ENCODE results near the gene ADAMTS15.
"Not testable (repeated sequence)": the region's sequence is repeated elsewhere in the genome, so short reads cannot be mapped to it uniquely, and the experiment has no call there.

Gene ADAMTS15

DNA sequence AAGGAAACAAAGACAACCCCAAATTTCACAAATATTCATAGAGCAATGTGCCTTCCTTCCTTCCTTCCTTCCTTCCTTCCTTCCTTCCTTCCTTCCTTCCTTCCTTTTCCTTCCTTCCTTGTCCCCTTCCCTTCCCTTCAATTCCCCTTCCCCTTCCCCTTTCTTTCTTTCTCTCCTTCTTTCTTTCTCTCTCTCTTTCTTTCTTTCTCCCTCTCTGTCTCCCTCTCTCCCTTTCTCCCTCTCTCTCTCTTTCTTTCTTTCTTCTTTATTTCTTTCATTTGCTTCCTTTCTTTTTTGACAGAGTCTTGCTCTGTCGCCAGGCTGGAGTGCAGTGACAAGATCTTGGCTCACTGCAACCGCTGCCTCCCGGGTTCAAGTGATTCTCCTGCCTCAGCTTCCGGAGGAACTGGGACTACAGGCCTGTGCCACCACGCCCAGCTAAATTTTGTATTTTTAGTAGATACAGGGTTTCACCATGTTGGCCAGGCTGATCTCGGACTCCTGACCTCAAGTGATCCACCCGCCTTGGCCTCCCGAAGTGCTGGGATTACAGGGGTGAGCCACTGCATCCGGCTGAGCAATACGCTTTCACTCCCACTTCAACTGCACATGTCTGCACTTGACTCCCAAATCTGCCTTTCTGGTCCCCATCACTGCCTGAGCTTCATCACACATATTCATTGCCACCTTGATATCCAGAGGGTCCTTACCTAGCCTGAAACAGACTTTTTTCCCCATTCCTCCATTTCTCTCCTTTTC, 9.9 kb upstream of the ADAMTS15 start:
- DNase-seq = not testable (repeated sequence)

DNA sequence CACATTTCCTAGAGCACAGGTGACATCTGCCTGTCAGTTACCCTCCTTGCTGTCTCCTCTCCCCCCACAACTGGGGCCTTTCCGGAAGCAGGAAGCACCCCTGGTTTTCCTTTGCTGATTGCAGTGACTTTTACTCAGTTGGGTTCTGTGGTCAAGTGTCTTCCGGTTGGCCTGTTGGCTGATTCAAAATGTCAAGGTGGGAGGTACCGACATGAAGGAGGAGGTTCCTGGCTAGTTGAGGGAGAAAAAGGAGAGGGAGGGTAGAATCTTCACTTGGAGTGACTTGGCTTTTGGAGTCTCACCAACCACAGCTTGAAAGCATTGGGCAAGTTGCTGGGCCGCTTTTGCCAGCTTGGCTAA, 9.3 kb upstream of the ADAMTS15 start:
- DNase-seq = no peak

DNA sequence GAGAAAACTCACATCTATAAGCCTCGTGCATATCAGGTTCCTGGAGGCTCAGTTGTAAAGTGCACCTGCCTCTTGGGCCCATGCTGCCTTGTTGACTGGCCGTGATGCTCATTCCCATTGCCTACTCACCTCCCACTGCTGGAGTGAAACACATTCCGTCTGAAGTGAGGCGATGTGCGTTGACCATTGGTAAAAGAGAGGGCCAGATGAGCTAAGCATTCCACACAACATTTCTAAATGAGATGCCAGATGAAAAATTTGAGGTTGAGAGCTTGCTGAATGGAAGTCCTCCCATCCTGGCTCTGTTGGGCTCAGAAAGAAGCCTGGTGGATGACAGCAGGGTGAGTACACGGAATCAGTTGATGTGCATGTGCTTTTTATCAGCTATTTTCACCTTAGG, 8.6 kb upstream of the ADAMTS15 start:
- DNase-seq = no peak

DNA sequence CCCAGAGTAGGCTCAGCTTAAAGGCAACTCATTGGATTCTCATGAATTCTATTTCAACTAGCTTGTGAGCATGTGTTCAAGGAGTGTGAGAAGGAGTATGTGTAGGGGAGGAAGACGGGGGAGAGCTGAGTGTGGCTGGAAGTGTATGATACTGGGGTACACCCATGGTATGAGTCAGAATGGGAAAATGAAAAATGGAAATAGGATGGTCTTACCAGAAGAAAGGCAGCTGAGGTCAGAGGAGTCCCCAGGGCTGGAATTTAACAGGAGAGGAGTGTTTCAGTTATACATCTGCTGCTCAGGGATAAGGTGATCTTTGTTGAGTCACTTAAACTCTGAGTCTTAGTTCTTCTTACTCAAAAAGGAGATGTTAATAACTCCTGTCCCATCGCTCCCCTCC, 6.7 kb upstream of the ADAMTS15 start:
- DNase-seq = no peak

DNA sequence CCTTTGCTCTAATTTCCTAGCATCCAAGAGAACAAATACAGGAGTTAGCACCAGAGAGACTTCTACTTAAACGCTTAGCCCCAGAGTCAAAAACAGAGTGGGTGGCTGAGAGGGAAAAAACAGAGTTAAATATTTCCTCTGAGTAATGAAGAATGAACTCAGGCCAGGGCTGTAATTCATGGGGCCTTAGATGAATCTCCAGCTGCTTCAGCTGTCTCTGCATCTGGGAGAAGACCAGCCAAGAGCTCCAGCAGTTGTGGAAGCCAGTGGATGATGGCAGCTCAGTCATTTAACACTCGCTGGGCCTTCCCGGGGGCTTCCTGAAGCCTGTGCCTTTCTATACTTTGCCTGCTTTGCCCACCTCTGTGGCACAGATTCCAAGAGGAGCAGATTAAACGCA, 5.7 kb upstream of the ADAMTS15 start:
- DNase-seq = no peak

DNA sequence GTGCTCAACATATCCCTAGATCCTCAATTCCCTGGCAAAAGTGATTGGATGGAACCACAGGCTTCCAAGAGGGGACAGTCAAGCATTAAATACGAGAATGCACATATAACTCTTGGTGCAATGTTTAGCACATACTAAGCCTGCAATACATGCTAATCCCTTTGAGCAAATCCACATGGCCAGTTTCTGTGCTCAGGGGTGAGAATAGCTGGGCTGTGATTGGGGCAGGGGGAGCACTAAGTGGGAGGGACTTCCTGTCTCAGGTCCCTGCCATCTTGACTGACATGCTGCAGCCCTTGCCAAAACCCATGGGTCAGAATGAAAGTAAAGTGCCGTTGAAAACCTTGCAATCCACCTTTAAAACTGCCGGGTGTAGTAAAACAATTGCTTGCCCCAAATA, 2.7 kb upstream of the ADAMTS15 start:
- DNase-seq = no peak

DNA sequence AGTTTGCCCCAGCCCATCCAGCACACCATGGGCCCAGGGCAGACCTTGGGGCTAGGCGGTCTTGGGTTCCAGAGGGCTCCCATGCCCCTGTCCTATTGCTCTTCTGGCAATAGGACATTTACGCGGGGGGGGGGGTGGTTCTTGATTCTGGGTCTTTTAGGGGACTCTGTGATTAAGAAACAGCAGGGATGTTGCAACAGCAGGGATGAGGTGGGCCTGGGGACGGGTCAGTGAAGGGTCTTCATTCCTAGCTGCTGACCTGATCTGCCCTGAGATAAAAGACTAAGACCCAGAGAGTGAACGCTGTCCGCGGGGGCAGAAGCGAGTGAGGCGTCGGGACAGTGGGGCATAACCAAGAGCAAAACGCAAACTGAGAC, 418 bp upstream of the ADAMTS15 start:
- no peak for DNase-seq

DNA sequence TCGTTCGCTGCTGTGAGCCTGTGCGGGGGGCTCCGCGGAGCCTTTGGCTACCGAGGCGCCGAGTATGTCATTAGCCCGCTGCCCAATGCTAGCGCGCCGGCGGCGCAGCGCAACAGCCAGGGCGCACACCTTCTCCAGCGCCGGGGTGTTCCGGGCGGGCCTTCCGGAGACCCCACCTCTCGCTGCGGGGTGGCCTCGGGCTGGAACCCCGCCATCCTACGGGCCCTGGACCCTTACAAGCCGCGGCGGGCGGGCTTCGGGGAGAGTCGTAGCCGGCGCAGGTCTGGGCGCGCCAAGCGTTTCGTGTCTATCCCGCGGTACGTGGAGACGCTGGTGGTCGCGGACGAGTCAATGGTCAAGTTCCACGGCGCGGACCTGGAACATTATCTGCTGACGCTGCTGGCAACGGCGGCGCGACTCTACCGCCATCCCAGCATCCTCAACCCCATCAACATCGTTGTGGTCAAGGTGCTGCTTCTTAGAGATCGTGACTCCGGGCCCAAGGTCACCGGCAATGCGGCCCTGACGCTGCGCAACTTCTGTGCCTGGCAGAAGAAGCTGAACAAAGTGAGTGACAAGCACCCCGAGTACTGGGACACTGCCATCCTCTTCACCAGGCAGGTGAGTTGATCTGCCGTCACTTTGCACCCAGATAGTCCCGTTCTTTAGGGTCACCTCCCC, 1.0 kb downstream of the ADAMTS15 start:
- no peak for DNase-seq

DNA sequence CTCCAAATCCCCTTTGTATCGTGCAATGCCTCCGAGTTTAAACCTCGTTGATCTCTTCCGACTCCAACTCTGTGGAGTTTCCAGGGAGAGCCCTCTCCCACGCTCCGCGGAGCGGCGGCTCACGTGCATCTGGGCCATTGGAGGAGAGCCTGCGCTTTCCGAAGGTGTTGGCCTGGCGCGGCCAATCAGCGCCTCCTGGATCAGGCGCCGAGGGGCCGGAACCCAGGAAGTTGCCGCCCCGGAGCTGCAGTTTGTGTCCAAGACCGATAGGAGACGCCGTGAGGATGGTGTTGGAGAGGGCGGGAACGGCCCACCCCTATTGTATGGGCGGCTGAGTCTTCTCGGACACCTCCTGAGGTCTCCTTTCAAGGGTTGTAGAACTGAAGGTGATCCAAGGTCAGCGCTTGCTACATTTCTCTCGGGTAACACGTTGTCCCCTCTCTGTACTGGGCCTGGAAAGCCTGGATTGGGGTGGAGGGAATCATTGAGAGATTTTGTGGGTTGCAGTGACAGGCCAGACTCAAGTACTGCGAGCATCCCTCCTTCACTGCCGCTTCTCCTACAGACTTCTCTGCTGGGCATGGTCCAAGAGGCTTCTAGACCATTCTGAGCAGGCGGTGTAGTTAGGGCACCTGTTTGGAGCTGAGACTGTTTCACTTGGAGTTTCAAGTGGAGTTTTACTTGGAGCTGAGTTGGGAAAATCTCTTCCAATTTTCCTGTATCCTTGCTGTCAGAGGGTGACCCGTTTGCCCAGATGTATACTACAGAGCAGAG, 1.7 kb downstream of the ADAMTS15 start:
- no peak for DNase-seq

DNA sequence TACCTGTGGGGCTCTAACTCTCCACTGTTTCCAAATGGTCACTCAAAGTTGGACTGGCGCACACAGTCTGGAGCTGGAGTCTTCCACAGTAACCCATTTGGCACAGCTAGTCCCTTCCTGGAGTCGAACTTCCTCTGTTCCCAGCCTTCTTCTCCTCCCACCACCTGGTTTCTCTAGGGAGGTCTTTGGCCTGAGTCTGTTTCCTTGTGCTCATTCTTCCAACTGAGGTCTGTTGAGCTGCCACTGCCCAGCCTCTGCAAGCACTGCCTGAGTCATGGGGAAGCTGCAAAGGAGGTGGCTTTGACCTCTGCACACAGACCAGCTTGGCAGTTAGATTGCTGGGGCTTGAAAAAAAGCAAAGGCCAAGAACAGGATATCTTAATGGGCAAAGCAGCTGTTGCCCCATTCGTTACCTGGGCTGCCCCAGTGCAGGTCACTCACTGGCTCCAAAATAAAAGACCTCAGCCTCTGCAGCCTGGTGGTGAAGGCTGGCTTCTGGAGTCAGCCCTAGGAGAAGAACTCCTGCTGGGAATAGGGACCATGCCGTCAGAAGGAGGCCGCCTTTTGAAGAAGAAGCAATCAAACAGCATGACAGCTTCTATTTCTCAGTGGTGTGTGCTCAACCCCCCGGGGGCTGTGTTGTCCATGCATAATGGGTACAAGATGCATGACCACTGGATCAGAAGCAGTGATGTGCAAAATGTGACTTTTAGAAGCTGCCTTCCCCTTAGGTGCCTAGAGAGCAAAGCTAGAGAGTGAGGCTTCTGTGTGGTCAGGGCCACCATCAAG, 3.0 kb downstream of the ADAMTS15 start:
- DNase-seq = no peak

DNA sequence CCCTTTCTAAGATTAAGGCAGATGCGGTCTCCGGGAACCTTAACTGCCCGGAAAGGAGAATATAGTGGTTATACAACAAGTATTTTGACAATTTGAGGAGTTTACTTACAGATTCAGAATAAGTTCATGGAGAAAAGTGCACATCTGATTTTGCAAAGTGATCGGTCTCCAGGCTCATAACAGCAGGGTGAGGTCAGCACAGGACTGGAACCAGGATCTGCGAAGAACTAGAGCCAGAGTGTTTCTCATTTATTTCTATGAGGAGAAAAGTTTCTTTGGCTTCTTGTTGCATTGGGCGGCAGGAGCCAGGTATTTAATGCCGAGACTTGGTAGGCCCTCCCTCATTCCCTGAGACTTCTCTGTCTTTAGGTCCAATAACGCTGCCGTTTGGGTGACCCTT, 3.7 kb downstream of the ADAMTS15 start:
- no peak for DNase-seq

DNA sequence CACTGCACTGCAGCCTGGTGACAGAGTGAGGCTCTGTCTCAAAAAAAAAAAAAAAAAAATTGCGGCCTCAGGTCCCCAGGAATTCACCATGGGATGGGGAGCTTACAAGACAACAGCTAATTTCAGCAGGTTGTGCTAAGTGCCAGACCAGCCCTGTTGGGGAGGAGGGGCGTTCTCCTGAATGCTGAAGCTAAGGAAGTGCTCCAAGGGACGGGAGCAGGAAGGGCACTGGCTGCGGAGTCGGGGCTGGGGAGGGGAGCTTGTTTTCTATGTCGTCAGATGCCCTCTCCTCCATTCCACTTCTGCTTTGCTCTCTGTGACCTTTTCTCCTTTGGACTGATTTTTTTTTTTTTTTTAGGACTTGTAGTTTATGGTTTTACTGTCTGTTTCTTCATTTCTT, 4.5 kb downstream of the ADAMTS15 start:
- DNase-seq = no peak

DNA sequence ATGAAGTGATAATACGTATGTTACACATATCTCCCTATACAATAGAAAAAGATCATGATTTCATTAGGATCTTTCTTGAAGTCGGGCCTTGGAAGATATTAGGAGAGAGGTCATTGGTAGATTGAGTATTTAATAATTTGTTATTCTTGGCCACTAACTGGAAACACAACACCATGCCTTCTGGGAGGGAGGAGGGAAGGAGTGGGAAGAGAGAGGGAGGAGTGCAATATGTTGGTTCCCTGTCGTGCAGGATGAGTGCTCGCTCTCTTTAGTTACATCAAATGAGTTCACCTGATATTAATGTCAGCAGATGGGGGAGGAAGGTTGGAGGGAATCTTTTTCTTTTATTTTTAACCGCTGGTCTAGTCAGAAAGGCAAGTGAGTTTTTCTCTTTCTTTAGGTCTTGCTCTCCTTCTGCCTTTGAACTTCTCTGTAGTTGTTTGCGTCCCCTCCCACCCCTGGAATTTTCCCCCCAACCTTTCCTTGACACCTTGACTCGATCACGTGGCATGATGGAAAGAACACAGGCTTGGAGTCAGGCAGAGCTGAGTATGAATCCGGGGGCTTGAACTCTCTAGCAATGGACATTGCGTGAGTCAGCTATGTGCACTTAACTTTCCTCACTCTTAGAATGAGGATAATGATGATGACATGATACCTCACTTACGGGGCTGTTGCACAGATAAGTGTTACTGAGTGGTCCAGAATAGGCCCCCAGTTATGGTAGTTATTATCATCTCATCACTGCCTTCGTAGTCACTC, 6.2 kb downstream of the ADAMTS15 start:
- DNase-seq = no peak

DNA sequence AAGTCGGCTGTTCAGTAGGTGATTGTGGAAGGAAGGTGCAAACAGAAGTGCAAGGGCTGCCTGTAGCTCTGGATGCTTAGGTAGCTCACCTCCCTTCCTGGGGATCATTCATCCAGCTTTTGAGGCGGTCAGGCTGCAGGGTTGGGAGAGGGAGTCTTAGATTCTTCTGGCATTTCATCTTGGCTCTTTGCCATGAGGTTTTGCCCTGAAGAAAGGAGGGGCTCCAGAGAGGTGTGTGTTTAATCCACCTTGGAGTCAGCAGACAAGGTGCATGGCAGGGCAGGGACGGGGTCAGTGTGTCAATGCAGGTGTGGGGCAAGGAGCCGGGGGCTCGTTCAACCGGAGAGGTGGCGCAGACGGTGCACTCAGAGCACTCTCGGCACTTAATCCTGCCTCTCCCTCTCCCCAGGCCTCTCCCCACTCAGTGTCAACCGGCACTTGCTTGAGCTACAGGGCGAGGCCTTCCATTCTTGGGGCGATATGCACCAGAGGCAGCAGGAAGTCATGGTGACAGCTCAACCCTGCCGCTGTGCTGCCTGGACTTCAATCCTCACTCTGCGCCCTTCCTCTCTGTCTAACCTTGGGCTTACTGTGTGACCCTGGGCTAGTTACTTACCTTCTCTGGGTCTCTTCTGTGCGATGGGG, 7.2 kb downstream of the ADAMTS15 start:
- DNase-seq = no peak

DNA sequence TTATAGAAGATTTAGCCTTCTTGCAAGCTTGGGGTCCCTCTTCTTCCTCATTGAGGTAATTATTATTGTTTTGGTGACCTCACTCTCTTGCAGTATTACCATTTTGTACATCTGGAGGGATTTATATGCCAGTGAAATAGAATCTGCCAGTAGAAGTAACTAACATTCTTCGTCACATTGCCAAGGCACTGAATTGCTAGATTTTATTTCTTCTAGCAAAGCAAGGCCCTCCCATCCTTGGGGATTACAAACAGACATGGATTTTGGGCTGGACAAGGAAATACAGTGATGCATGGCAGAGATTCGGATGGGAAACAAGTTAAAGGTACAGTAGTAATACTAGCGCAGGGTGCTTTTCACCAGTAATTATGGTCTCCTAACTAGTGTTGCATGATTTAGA, 7.8 kb downstream of the ADAMTS15 start:
- DNase-seq = no peak

DNA sequence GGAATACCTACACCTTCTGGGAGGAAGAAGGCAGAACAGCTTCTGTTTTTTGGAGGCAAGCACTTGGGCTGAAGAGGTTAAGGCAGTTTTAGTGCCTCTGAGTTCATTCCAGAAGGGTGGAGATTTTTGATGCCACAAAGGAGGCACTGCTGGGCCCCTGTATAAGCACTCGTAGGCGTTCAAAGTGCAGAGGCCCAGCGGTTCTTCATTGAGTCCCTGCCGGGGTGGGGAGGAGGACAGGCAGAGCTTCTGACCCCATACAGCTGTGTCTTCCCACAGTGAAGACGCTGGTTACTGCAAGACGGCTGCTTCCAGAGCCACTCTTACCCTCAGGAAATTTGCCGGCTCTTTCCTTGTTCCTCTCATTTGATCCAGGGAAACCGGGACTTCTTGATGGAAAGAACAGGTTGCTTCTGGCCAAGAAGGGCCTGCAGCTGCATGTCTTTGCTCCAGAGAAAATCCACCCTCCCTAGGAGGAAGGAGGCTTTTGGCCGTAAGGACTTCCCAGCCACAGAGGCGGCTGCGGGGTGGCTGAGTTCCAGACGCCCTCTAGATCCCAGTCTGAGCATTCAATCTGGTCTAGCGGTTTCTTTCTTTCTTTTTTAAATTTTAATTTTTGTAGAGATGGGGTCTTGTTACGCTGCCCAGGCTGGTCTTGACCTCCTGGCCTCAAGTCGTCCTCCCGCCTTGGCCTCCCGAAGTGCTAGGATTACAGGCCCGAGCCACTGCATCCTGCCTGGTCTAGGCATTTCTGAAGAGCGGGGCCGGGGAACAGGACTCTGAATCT, 9.4 kb downstream of the ADAMTS15 start:
- no peak for DNase-seq

DNA sequence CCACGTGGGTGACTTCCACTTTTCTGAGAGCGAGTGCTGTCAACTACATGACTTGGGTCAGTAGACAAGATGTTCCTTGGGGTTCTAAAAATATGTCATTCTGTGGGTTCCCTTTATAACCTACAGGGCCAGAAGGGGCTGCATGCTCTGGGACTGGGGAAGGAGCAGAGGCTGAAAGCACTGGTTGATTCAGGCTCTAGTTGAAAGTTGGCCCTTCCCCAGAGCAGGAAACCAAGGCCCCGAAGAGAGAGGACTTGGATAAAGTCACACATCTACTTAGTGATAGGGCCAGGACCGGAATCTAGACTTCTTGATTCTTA, 9.9 kb downstream of the ADAMTS15 start:
- DNase-seq = no peak

DNA sequence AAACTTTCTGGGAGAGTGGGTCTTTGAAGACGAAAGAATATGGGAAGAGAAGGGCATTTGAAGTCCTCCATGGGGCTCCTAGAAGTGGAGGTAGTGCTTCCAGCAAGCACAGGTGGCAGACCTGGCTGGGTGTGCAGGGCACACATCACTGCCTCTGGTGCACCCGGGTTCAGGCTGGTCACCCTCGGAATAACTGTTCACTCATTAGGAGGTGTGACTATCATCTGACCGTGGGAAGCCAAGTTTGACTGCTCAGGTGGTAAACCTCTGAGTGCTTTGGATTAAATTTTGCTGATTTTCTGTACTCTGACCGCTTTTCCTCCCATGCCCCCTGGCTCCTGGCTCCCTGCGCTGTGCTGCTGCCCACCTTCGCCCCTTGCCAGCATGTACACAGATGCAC, 11.1 kb downstream of the ADAMTS15 start:
- DNase-seq = no peak

DNA sequence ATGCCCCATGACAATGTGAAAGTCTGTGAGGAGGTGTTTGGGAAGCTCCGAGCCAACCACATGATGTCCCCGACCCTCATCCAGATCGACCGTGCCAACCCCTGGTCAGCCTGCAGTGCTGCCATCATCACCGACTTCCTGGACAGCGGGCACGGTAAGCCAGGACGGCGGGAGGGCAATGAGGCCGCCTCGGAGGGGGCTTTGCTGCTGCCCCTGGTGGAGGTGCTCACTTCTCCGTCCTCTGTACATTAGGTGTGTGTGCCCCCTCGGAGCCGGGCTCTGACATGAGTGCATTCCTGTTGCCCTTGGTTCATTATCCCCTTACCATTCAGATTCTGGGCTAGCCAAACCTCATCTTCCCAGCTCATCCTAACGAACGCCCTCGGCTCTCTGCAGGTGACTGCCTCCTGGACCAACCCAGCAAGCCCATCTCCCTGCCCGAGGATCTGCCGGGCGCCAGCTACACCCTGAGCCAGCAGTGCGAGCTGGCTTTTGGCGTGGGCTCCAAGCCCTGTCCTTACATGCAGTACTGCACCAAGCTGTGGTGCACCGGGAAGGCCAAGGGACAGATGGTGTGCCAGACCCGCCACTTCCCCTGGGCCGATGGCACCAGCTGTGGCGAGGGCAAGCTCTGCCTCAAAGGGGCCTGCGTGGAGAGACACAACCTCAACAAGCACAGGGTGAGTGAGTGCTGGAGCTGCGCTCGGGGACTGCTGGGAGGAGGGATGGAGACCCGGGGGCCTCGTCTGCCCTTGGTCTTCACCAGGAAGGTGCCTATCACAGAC, 13.8 kb downstream of the ADAMTS15 start:
- DNase-seq = no peak

DNA sequence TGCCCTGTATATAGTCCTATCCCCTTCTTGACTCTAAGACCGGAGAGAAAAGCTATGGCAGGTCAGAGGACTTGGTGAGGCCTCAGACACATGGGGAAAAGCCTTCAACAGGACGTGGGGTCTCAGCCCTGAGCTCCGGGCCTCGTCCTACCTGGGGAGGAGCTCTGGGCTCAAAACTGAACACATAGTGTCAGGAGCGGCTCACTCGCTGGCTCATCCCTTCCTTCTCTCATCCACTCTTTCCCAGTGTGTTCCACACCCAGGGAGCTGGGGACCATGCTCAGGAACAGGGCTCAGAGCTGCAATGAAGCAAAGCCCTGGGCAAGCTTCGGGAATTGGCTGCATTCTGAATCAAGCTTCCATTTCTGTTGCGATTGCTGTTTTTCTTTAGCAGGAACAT, 14.5 kb downstream of the ADAMTS15 start:
- DNase-seq = no peak
